IPS-NIHi11 (cell line): Measurements from ENCODE around the gene CFAP57.
"Not testable (repeated sequence)": the region's sequence is repeated elsewhere in the genome, so short reads cannot be mapped to it uniquely, and the experiment has no call there.

Experiments used
- DNase-seq: peaks from one replicate; pipeline ENCODE4 v3.0.0; 2012; ENCODE audit warnings: mixed read lengths, low spot score

CFAP57 gene

GRCh38 chr1:43171876-43172526, at the start of gene CFAP57, which contains the start of gene EBNA1BP2:
Gene CFAP57, plus strand, starts transcription at chr1:43172330. Its CDS starts 424 bp downstream, at chr1:43172754.
Gene EBNA1BP2, minus strand, starts transcription at chr1:43172290. Its CDS starts 172 bp downstream, at chr1:43172118.
- peak; percentile 98 for DNase-seq

DNA sequence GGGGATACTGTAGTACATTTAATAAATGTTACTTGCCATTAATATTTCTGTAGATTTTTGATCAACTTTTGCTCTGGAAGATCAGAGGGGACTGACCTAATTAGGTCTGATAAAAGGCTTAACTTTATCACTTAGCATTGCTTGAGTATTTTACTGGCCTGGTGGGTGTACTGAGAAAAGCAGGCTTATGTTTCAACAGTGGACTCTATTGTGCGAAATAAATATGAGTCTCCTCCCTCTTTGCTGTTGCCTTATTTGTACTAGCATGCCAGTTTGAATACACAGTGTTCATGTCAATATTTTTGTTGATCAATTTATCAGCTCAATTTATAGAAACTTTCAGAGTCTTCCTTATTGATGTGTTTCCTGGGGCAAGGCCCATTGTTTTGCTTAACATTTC, 49.1 kb upstream of the CFAP57 start:
- no peak for DNase-seq

DNA sequence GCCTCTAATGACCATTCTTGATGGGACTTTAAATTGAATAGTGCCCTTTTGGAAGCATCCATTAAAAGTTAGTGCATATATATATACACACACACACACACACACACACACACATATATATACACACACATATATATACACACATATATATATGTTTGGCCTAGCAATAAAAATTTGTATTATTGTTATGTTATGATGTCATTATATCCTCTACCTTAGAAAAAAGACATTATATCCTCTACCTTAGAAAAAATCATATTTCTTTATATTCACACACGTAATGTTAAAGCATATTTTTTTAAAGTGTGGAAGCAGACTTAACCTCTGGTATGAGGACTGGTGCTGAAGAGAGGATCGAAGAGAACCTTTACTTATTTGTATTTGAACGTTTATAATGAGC, 43.3 kb upstream of the CFAP57 start:
- no peak for DNase-seq

DNA sequence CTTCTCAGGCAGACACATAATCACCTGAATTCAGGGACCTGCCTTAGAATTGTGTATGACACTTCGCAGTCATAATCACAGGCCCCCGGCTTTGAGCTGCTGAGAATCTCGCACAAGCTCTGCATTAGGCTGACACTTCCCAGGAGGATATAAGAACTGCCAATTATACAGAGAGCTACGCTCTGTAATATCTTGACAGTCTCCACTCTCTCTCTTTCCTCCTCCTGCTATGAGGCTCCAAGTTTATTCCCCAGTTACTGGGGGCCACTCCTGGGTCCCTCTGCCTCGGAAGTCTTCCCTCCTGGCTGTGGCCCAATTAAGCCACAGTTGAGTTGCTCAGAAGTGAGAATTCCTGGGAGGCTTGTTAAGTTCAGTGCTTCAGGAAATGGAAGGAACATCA, 42.7 kb upstream of the CFAP57 start:
- no peak for DNase-seq

- DNase-seq = no peak
Observed at GRCh38 chr1:43134068-43134467, 38.1 kb upstream of the CFAP57 start.

- no peak for DNase-seq
Observed at GRCh38 chr1:43134640-43135039, 37.5 kb upstream of the CFAP57 start.

DNA sequence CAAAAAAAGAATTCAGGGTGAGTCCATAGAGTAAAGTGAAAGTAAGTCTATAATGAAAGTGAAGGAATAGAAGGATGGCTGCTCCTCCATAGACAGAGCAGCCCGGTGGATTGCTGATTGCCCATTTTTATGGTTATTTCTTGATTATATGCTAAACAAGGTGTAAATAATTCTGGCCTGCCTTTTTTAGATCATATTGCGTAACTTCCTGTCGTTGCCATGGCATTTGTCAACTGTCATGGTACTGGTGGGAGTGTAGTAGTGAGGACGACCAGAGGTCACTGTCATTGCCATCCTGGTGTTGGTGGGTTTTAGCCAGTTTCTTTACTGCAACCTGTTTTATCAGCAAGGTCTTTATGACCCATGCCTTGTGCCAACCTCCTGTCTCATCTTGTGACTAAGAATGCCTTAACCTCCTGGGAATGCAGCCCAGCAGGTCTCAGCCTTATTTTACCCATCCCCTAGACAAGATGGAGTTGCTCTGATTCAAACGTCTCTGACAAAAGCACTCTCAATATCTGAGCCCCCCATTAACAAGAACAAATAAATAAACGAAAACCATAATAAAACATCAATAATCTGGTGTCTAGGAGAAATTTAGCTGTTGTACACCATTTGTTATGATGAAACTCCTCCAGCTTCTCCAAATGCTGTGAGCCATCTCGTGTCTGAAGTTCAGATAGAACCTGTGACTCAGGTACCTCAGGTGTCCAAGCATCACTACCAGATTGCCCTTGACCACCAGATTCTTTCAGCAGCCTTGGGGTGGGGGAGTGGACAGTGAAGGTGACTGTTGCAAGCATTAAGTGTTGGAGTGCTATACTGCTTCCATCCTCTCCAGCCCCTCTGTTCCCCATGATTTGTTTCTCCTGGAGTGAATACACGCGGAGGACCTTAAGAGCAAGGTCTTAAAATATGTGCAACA, 36.0 kb upstream of the CFAP57 start:
- DNase-seq = no peak

- no peak for DNase-seq
Observed at GRCh38 chr1:43137445-43138052, 34.6 kb upstream of the CFAP57 start.

GRCh38 chr1:43139295-43139694, 32.8 kb upstream of the CFAP57 start:
- DNase-seq = not testable (repeated sequence)

DNA sequence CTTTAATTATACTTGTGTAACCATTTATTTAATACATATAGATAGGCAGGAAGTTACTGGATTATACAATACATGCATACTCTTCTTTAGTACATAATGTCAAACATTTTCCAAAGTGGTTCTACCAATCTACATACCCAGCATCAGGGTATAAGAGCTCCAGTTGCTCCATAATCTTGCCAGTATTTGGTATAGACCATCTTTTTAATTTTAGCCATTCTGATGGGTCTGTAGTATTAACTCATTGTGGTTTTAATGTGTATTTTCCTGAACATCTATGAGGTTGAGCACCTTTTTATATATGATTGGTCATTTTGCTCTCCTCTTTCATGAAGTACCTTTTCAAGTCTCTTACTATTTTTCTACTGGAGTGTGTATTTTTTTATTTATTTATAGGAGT, 32.1 kb upstream of the CFAP57 start:
- DNase-seq = no peak

- DNase-seq = no peak
Observed at GRCh38 chr1:43140583-43140982, 31.5 kb upstream of the CFAP57 start.

DNA sequence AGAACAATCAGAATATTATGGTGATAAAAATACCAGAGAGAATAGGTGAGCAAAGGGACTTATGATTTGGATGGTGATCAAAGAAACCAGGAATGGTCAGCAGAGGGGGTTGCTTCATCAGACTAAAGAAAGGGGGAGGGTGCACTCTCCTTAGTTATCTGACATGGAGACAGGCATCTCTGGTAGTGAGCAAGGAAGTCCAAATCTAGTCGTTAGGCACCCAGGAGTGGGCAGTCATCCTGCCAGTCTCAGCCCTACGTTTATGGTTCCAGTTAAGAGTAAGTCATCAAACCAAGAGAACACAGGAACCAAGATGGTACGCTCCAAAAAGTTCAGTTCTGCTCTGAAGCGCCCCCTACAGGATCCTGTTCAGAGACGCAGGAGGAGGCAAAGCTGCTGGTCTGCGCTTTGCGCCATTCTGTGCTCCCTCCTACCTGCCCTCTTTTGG, 28.7 kb upstream of the CFAP57 start:
- DNase-seq = peak; percentile 35

- DNase-seq = no peak
Observed at GRCh38 chr1:43144237-43144636, 27.9 kb upstream of the CFAP57 start.

- peak; percentile 97 for DNase-seq
Observed at GRCh38 chr1:43147625-43148327, 24.4 kb upstream of the CFAP57 start.

GRCh38 chr1:43149889-43150288, 22.2 kb upstream of the CFAP57 start:
- DNase-seq = no peak

DNA sequence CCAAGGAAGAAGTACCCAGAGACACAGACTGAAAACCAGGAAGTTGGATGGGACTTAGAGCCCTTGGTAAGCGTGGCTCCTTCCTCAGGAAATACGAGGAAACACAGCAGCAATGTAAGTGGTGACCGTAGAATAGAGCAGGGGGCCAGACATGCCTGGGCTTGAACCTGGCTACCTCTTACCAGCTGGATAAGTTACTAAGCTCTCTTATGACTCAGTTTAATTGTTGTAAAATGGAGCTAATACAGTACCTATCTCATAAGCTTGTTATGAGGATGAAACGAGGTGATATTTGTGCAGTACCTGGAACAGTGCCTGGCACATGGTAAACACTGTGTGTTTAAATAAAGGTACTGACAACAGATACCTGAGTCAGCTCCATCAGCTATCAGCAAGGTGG, 19.3 kb upstream of the CFAP57 start:
- no peak for DNase-seq

GRCh38 chr1:43153443-43153842, 18.7 kb upstream of the CFAP57 start:
- DNase-seq = no peak

GRCh38 chr1:43156026-43156425, 16.1 kb upstream of the CFAP57 start:
- DNase-seq = no peak

GRCh38 chr1:43165162-43165561, 7.0 kb upstream of the CFAP57 start:
- no peak for DNase-seq

GRCh38 chr1:43165765-43166164, 6.4 kb upstream of the CFAP57 start:
- DNase-seq = no peak

- peak; percentile 5 for DNase-seq
Observed at GRCh38 chr1:43171312-43171875, 736 bp upstream of the CFAP57 start.

- peak; percentile 97 for DNase-seq
Observed at GRCh38 chr1:43172527-43172972, 420 bp downstream of the CFAP57 start.
